Measurements from ENCODE around the gene PHACTR2. TPM values are rescaled to one million over a fixed set of nuclear protein-coding genes. Genes with fewer than 3 reads are reported as not detected.
"Not testable (repeated sequence)": the region's sequence is repeated elsewhere in the genome, so short reads cannot be mapped to it uniquely, and the experiment has no call there.

PHACTR2 gene
- total RNA-seq, 1 experiment from 2014 or later = not detected

DNA sequence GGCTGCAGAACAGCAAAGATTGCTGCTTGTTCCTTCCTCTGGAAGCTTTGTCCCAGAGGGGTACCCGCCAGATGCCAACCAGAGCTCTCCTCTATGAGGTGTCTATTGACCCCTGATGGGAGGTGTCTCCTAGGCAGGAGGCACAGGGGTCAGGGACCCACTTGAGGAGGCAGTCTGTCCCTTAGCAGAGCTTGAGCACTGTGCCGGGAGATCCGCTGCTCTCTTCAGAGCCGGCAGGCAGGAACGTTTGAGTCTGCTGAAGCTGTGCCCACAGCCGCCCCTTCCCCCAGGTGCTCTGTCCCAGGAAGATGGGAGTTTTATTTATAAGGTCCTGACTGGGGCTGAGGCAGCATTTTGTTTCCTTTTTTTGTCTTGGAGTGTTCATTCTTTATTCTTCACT, 179.0 kb downstream of the PHACTR2 start:
- DNase-seq; H3K9ac ChIP-seq (ENCODE audit: low read length); H4K20me1 ChIP-seq (ENCODE audit: insufficient read depth, low read depth, low read length); H3K27ac ChIP-seq (ENCODE audit: low read length); H2AFZ ChIP-seq (ENCODE audit: low read length); H3K27me3 ChIP-seq (ENCODE audit: low read length); H3K9me2 ChIP-seq (replicated peaks; ENCODE audit: insufficient read depth, low read length); H3K4me3 ChIP-seq (ENCODE audit: low read length); H3K4me1 ChIP-seq (ENCODE audit: low read length); H3K9me3 ChIP-seq (ENCODE audit: low read length); H3K4me2 ChIP-seq (ENCODE audit: low read depth, low read length, poor library complexity, severe bottlenecking): not testable (repeated sequence)
- H3K79me2 ChIP-seq (ENCODE audit: low read length) = peaks cover 26% of the 10 kb centered on the region
- H3K36me3 ChIP-seq (ENCODE audit: insufficient read depth, low read length) = peaks cover 62% of the 10 kb centered on the region

DNA sequence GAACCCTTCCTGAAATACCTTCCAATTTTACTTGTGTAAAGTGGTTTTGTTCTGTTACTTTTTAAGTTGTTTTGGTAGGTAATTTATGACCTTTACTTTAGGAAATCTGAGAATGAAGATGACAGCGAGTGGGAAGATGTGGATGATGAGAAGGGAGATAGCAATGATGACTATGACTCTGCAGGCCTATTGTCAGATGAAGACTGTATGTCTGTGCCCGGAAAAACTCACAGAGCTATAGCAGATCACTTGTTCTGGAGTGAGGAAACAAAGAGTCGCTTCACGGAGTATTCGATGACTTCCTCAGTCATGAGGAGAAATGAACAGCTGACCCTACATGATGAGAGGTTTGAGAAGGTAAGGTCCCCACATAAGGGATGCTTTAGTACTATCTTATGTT, 179.9 kb downstream of the PHACTR2 start:
- Histone ChIP-seq H3K9ac (ENCODE audit: low read length) (no peak overlapping the region), H3K79me2 (ENCODE audit: low read length) (peaks cover 19% of the 10 kb centered on the region), H3K27me3 (ENCODE audit: low read length) (no peaks in the 10 kb centered on the region), H3K4me2 (ENCODE audit: low read depth, low read length, poor library complexity, severe bottlenecking) (no peak overlapping the region), H3K27ac (ENCODE audit: low read length) (no peak overlapping the region), H3K36me3 (ENCODE audit: insufficient read depth, low read length) (peaks cover 63% of the 10 kb centered on the region), H3K9me2 (replicated peaks; ENCODE audit: insufficient read depth, low read length) (no peaks in the 10 kb centered on the region), H3K9me3 (ENCODE audit: low read length) (no peaks in the 10 kb centered on the region), H3K4me3 (ENCODE audit: low read length) (no peak overlapping the region), H4K20me1 (ENCODE audit: insufficient read depth, low read depth, low read length) (0 out of 2 replicates have a peak, but pooled peaks cover 8% of the 10 kb centered on the region), H3K4me1 (ENCODE audit: low read length) (no peaks in the 10 kb centered on the region), H2AFZ (ENCODE audit: low read length) (no peak overlapping the region)
- no peak for DNase-seq

DNA sequence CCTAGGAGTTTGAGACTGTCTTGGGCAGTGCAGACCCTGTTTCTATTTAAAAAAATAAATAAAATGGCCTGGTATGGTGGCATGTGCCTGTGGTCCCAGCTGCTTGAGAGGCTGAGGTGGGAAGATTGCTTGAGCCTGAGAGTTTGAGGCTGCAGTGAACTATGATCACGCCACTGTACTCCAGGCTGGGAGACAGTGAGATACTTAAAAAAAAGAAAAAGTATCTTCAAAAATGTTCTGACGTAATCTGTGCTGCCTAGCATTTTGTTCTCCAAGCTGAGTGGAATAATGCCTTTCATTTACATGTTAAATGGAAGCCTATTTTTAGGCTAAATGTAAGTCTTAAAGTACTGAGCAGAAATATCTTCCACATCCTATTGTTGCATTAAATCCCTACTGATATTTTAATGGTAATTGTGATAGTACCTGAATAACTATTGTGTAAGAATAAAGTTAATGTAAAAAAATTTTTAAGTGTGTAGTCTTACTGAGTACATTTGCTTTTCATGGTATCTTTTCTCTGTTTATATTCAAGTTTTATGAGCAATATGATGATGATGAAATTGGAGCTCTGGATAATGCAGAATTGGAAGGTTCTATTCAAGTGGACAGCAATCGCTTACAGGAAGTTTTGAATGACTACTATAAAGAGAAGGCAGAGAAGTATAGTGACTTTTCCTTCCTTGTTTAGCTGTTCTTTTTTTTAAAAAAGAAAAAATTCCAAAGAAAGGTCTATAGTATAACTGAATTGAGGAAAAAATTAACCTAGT, 182.3 kb downstream of the PHACTR2 start:
- H3K27ac ChIP-seq (ENCODE audit: low read length) = no peak overlapping the region
- H3K9me3 ChIP-seq (ENCODE audit: low read length) = no peaks in the 10 kb centered on the region
- peaks cover 84% of the 10 kb centered on the region for H3K36me3 ChIP-seq (ENCODE audit: insufficient read depth, low read length)
- peaks cover 13% of the 10 kb centered on the region for H3K79me2 ChIP-seq (ENCODE audit: low read length)
- H3K4me2 ChIP-seq (ENCODE audit: low read depth, low read length, poor library complexity, severe bottlenecking) = no peak overlapping the region
- no peak overlapping the region for H2AFZ ChIP-seq (ENCODE audit: low read length)
- no peaks in the 10 kb centered on the region for H3K4me1 ChIP-seq (ENCODE audit: low read length)
- H3K27me3 ChIP-seq (ENCODE audit: low read length) = no peaks in the 10 kb centered on the region
- no peak overlapping the region for H3K4me3 ChIP-seq (ENCODE audit: low read length)
- no peak for DNase-seq
- H4K20me1 ChIP-seq (ENCODE audit: insufficient read depth, low read depth, low read length) = 0 out of 2 replicates have a peak, but pooled peaks cover 8% of the 10 kb centered on the region
- H3K9me2 ChIP-seq (replicated peaks; ENCODE audit: insufficient read depth, low read length) = no peaks in the 10 kb centered on the region
- no peak overlapping the region for H3K9ac ChIP-seq (ENCODE audit: low read length)

DNA sequence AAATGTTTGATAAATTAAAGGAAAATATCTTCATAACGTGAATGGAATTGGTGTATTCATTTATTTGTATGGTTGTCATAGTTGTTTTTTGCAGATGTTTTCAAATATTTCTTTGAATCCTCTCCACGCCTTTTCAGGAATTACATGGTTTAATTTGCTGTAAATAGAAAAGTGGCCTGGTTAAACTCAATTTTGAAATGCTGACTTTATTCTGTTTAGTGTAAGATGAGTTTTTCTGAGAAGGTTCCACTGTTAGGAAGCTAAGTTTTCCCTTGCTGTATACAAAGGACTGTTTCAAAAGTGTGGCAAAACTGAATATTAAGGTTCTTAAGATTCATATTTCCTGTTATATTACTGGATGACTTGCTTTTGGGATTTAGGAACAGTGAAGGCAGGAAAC, 186.0 kb downstream of the PHACTR2 start:
- Histone ChIP-seq H3K9ac (ENCODE audit: low read length) (no peak overlapping the region), H4K20me1 (ENCODE audit: insufficient read depth, low read depth, low read length) (no peaks in the 10 kb centered on the region), H3K36me3 (ENCODE audit: insufficient read depth, low read length) (peaks cover 53% of the 10 kb centered on the region), H3K79me2 (ENCODE audit: low read length) (0 out of 2 replicates have a peak, but pooled peaks cover 3% of the 10 kb centered on the region), H3K4me3 (ENCODE audit: low read length) (no peak overlapping the region), H2AFZ (ENCODE audit: low read length) (no peak overlapping the region), H3K27ac (ENCODE audit: low read length) (no peak overlapping the region), H3K4me1 (ENCODE audit: low read length) (no peaks in the 10 kb centered on the region), H3K27me3 (ENCODE audit: low read length) (no peaks in the 10 kb centered on the region), H3K9me3 (ENCODE audit: low read length) (no peaks in the 10 kb centered on the region), H3K4me2 (ENCODE audit: low read depth, low read length, poor library complexity, severe bottlenecking) (no peak overlapping the region), H3K9me2 (replicated peaks; ENCODE audit: insufficient read depth, low read length) (no peaks in the 10 kb centered on the region)
- no peak for DNase-seq

DNA sequence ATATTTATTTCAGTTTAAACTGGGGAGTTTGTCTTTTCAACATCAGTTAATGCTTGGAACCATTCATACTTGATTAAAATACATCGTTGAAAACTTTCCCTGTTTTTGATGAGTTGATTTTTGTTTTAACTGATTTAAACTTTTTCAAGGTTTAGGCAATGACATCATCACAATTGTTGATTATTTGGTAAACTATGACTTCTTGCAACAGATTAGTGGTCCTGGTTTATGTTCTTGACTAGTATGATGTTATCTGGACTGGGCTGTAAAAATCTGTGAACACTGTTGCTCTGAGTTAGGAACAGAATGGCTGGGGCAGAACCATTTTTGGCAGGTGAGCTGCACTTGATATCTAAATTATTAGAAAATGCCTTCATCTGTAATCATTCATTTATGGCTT, 186.5 kb downstream of the PHACTR2 start, which contains the start of gene ZC2HC1B:
TSS of gene ZC2HC1B (plus strand) at position 241 of the 400 bp plus-strand sequence. CDS start at position 307, 66 bp downstream.
- no peak within 1 kb of the TSS for H3K9ac ChIP-seq (ENCODE audit: low read length)
- DNase-seq = no peak

DNA sequence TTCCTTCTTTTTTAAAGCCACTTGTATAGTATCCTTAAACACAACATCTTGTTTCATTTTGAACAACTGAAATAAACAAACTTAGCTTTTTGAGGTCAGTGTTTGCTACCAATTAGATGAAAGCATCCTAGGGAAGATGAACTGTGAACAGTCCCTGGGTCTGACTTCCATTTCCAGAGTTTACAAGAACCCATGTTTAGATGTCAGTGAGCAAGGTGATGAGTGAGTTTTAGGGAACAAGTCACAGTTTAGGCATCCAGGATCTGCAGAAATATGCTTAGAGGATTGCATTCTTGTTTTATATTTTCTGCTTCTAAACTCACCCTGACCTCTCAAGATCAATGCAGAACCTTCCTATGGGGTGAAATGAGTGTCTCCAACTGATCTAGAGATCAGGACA, 189.5 kb downstream of the PHACTR2 start:
- Histone ChIP-seq H4K20me1 (ENCODE audit: insufficient read depth, low read depth, low read length) (no peaks in the 10 kb centered on the region), H3K9me3 (ENCODE audit: low read length) (no peaks in the 10 kb centered on the region), H2AFZ (ENCODE audit: low read length) (no peak overlapping the region), H3K9ac (ENCODE audit: low read length) (no peak overlapping the region), H3K27ac (ENCODE audit: low read length) (no peak overlapping the region), H3K79me2 (ENCODE audit: low read length) (no peaks in the 10 kb centered on the region), H3K9me2 (replicated peaks; ENCODE audit: insufficient read depth, low read length) (no peaks in the 10 kb centered on the region), H3K36me3 (ENCODE audit: insufficient read depth, low read length) (peaks cover 26% of the 10 kb centered on the region), H3K27me3 (ENCODE audit: low read length) (no peaks in the 10 kb centered on the region), H3K4me3 (ENCODE audit: low read length) (no peak overlapping the region), H3K4me1 (ENCODE audit: low read length) (no peaks in the 10 kb centered on the region), H3K4me2 (ENCODE audit: low read depth, low read length, poor library complexity, severe bottlenecking) (no peak overlapping the region)
- no peak for DNase-seq

More for the DNA sequence above, 186.5 kb downstream of the PHACTR2 start, which contains the start of gene ZC2HC1B:
- no peaks in the 10 kb centered on the region for H3K9me3 ChIP-seq (ENCODE audit: low read length)
- H3K27ac ChIP-seq (ENCODE audit: low read length) = no peak within 1 kb of the TSS
- 0 out of 2 replicates have a peak, but pooled peaks cover under 1% of the 10 kb centered on the region for H3K79me2 ChIP-seq (ENCODE audit: low read length)
- H4K20me1 ChIP-seq (ENCODE audit: insufficient read depth, low read depth, low read length) = no peaks in the 10 kb centered on the region
- no peaks in the 10 kb centered on the region for H3K9me2 ChIP-seq (replicated peaks; ENCODE audit: insufficient read depth, low read length)
- H3K4me1 ChIP-seq (ENCODE audit: low read length) = no peaks in the 10 kb centered on the region
- H3K36me3 ChIP-seq (ENCODE audit: insufficient read depth, low read length) = peaks cover 50% of the 10 kb centered on the region
- H3K4me2 ChIP-seq (ENCODE audit: low read depth, low read length, poor library complexity, severe bottlenecking) = no peak within 1 kb of the TSS
- no peak within 1 kb of the TSS for H2AFZ ChIP-seq (ENCODE audit: low read length)
- no peaks in the 10 kb centered on the region for H3K27me3 ChIP-seq (ENCODE audit: low read length)
- H3K4me3 ChIP-seq (ENCODE audit: low read length) = no peak within 1 kb of the TSS

DNA sequence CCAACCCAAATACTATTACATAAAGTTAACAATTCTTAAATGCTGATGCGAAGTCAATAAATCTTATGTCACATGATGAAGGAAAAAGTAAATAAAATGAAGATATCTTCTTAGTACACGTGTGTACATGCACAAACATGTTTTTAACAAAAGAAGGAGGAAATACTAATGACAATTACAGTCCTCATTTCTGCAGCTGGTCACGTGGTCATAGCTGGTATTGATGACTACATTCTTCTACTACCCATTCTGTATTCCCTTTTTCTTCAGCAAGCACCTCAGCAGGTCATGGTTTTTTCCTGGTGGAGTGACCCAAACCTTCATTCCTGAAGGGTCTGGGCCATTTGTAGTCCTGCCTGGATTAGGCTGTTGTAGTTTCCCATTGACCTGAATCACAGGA, 191.0 kb downstream of the PHACTR2 start:
- not testable (repeated sequence) for H3K9me2 ChIP-seq (replicated peaks; ENCODE audit: insufficient read depth, low read length); H3K4me3 ChIP-seq (ENCODE audit: low read length); H3K4me2 ChIP-seq (ENCODE audit: low read depth, low read length, poor library complexity, severe bottlenecking); H4K20me1 ChIP-seq (ENCODE audit: insufficient read depth, low read depth, low read length); H2AFZ ChIP-seq (ENCODE audit: low read length); H3K79me2 ChIP-seq (ENCODE audit: low read length); H3K9ac ChIP-seq (ENCODE audit: low read length); H3K27me3 ChIP-seq (ENCODE audit: low read length); H3K9me3 ChIP-seq (ENCODE audit: low read length); H3K4me1 ChIP-seq (ENCODE audit: low read length); DNase-seq; H3K27ac ChIP-seq (ENCODE audit: low read length)
- H3K36me3 ChIP-seq (ENCODE audit: insufficient read depth, low read length) = peaks cover 15% of the 10 kb centered on the region

DNA sequence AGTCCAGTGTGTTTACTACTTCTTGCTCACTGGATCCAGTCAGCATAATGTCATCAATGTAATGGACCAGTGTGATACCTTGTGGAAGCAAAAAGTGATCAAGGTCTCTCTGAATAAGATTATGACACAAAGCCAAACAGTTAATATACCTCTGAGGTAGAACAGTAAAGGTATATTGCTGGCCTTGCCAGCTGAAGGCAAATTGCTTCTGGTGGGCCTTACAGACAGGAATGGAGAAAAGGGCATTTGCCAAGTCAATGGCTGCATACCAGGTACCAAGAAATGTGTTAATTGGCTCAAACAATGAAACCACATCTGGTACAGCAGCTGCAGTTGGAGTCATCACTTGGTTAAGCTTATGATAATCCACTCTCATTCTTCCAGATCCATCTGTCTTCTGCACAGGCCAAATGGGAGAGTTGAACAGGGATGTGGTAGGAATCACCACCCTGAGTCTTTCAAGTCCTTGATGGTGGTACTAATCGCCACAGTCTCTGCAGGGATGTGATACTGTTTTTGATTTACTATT, 193.5 kb downstream of the PHACTR2 start:
- not testable (repeated sequence) for H4K20me1 ChIP-seq (ENCODE audit: insufficient read depth, low read depth, low read length); H3K27ac ChIP-seq (ENCODE audit: low read length); H3K4me1 ChIP-seq (ENCODE audit: low read length); H3K36me3 ChIP-seq (ENCODE audit: insufficient read depth, low read length); H3K9me2 ChIP-seq (replicated peaks; ENCODE audit: insufficient read depth, low read length); H3K9me3 ChIP-seq (ENCODE audit: low read length); H3K79me2 ChIP-seq (ENCODE audit: low read length); DNase-seq; H3K27me3 ChIP-seq (ENCODE audit: low read length); H3K4me2 ChIP-seq (ENCODE audit: low read depth, low read length, poor library complexity, severe bottlenecking); H3K9ac ChIP-seq (ENCODE audit: low read length); H2AFZ ChIP-seq (ENCODE audit: low read length); H3K4me3 ChIP-seq (ENCODE audit: low read length)
